ENCODE measurements around the gene ZKSCAN7.

ZKSCAN7 gene

DNA sequence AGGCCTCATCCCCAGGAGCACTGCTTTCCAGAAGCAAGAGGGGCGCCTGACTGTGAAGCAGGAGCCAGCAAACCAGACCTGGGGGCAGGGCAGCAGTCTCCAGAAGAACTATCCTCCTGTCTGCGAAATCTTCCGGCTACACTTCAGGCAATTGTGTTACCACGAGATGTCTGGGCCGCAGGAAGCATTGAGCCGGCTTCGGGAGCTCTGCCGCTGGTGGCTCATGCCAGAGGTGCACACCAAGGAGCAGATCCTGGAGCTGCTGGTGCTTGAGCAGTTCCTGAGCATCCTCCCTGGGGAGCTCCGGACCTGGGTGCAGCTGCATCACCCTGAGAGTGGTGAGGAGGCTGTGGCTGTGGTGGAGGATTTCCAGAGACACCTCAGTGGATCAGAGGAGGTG is 2.1 kb downstream of the ZKSCAN7 start:
- no peak for TF ChIP-seq SIN3A (IDR thresholded peaks at IDR 0.05; ENCODE audit: borderline replicate concordance, insufficient read depth, low read length)
- no peak for TF ChIP-seq TAF1 (IDR thresholded peaks at IDR 0.05; ENCODE audit: borderline replicate concordance, insufficient read depth, low read length)
- no peak for TF ChIP-seq REST (IDR thresholded peaks at IDR 0.05; ENCODE audit: insufficient read depth in 1 of 2, low read depth in 2 of 2, low read length in 2 of 2)
- no peak for TF ChIP-seq FOXP2 (optimal IDR thresholded peaks at IDR 0.05; ENCODE audit: borderline replicate concordance, extremely low read depth, extremely low read length, insufficient read depth)
- TF ChIP-seq POLR2AphosphoS5 (IDR thresholded peaks at IDR 0.05; ENCODE audit: low read depth, low read length): no peak

GRCh38 chr3:44561076-44561475 is 6.1 kb downstream of the ZKSCAN7 start:
- TF ChIP-seq FOXP2 (optimal IDR thresholded peaks at IDR 0.05; ENCODE audit: borderline replicate concordance, extremely low read depth, extremely low read length, insufficient read depth) (no peak), SIN3A (IDR thresholded peaks at IDR 0.05; ENCODE audit: borderline replicate concordance, insufficient read depth, low read length) (no peak), REST (IDR thresholded peaks at IDR 0.05; ENCODE audit: insufficient read depth in 1 of 2, low read depth in 2 of 2, low read length in 2 of 2) (no peak), POLR2AphosphoS5 (IDR thresholded peaks at IDR 0.05; ENCODE audit: low read depth, low read length) (no peak), TAF1 (IDR thresholded peaks at IDR 0.05; ENCODE audit: borderline replicate concordance, insufficient read depth, low read length) (no peak)

GRCh38 chr3:44562147-44562546 is 7.2 kb downstream of the ZKSCAN7 start:
- TF ChIP-seq POLR2AphosphoS5 (IDR thresholded peaks at IDR 0.05; ENCODE audit: low read depth, low read length) (no peak), FOXP2 (optimal IDR thresholded peaks at IDR 0.05; ENCODE audit: borderline replicate concordance, extremely low read depth, extremely low read length, insufficient read depth) (no peak), REST (IDR thresholded peaks at IDR 0.05; ENCODE audit: insufficient read depth in 1 of 2, low read depth in 2 of 2, low read length in 2 of 2) (no peak), SIN3A (IDR thresholded peaks at IDR 0.05; ENCODE audit: borderline replicate concordance, insufficient read depth, low read length) (no peak), TAF1 (IDR thresholded peaks at IDR 0.05; ENCODE audit: borderline replicate concordance, insufficient read depth, low read length) (no peak)

GRCh38 chr3:44568561-44568960 is 13.6 kb downstream of the ZKSCAN7 start:
- TF ChIP-seq POLR2AphosphoS5 (IDR thresholded peaks at IDR 0.05; ENCODE audit: low read depth, low read length) (no peak), REST (IDR thresholded peaks at IDR 0.05; ENCODE audit: insufficient read depth in 1 of 2, low read depth in 2 of 2, low read length in 2 of 2) (no peak), FOXP2 (optimal IDR thresholded peaks at IDR 0.05; ENCODE audit: borderline replicate concordance, extremely low read depth, extremely low read length, insufficient read depth) (no peak), SIN3A (IDR thresholded peaks at IDR 0.05; ENCODE audit: borderline replicate concordance, insufficient read depth, low read length) (no peak), TAF1 (IDR thresholded peaks at IDR 0.05; ENCODE audit: borderline replicate concordance, insufficient read depth, low read length) (no peak)

DNA sequence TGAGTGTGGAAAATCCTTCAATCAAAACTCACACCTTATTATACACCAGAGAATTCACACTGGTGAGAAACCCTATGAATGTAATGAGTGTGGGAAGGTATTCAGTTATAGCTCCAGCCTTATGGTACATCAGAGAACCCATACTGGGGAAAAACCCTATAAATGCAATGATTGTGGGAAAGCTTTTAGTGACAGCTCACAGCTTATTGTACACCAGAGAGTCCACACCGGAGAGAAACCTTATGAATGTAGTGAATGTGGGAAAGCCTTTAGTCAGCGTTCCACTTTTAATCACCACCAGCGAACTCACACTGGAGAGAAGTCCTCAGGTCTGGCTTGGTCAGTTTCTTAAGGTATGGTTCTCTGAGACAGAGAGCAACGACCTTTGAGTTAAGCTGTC is 16.0 kb downstream of the ZKSCAN7 start:
- TF ChIP-seq FOXP2 (optimal IDR thresholded peaks at IDR 0.05; ENCODE audit: borderline replicate concordance, extremely low read depth, extremely low read length, insufficient read depth) (no peak), TAF1 (IDR thresholded peaks at IDR 0.05; ENCODE audit: borderline replicate concordance, insufficient read depth, low read length) (no peak), SIN3A (IDR thresholded peaks at IDR 0.05; ENCODE audit: borderline replicate concordance, insufficient read depth, low read length) (no peak), POLR2AphosphoS5 (IDR thresholded peaks at IDR 0.05; ENCODE audit: low read depth, low read length) (no peak), REST (IDR thresholded peaks at IDR 0.05; ENCODE audit: insufficient read depth in 1 of 2, low read depth in 2 of 2, low read length in 2 of 2) (no peak)
